HEK293T (cell line): ENCODE results near the gene L3MBTL3.
A peak's percentile ranks its signal among the peaks of the same experiment; 100 is the strongest.

ENCODE experiments used
- CTCF ChIA-PET: fragments of 350-600 bp; formaldehyde crosslinking; extraction: SDS; loops from one replicate; lab custom pipeline; 2021; ENCODE audit warnings: antibody characterized with exemption, inconsistent platforms; lab: Yijun Ruan, JAX
- POLR2A ChIA-PET: fragments of 350-600 bp; formaldehyde crosslinking; extraction: SDS; loops from one replicate; lab custom pipeline; 2020; ENCODE audit warnings: antibody characterized with exemption, inconsistent platforms; lab: Yijun Ruan, JAX
- DNase-seq: peaks from one replicate; pipeline ENCODE4 v3.0.0; 2012; ENCODE audit warnings: mixed read lengths; ENCODE audit errors: extremely low spot score
- ARNT ChIP-seq: fragments of 450-650 bp; IDR thresholded peaks from 2 replicates; pipeline ENCODE4 v1.6.1; 2017; ENCODE audit warnings: mild to moderate bottlenecking
- BHLHE40 ChIP-seq: fragments of 450-650 bp; IDR thresholded peaks from 2 replicates; pipeline ENCODE4 v1.6.1; 2016; ENCODE audit warnings: mild to moderate bottlenecking, moderate library complexity, borderline replicate concordance
- CTBP1 ChIP-seq: fragments of 450-650 bp; IDR thresholded peaks from 2 replicates; pipeline ENCODE4 v1.6.1; 2016; ENCODE audit warnings: borderline replicate concordance
- ELF4 ChIP-seq: fragments of 450-650 bp; IDR thresholded peaks from 2 replicates; pipeline ENCODE4 v1.6.1; 2017; ENCODE audit warnings: antibody characterized with exemption
- FOXA1 ChIP-seq: fragments of 450-650 bp; IDR thresholded peaks from 2 replicates; pipeline ENCODE4 v1.6.1; 2016; ENCODE audit warnings: mild to moderate bottlenecking
- FOXK2 ChIP-seq: fragments of 450-650 bp; IDR thresholded peaks from 2 replicates; pipeline ENCODE4 v1.6.1; 2016; ENCODE audit warnings: mild to moderate bottlenecking
- FOXM1 ChIP-seq: fragments of 450-650 bp; IDR thresholded peaks from 2 replicates; pipeline ENCODE4 v1.6.1; 2017; ENCODE audit warnings: mild to moderate bottlenecking, borderline replicate concordance
- HDGF ChIP-seq: fragments of 450-650 bp; IDR thresholded peaks from 2 replicates; pipeline ENCODE4 v1.6.1; 2017; ENCODE audit warnings: antibody characterized with exemption, borderline replicate concordance
- L3MBTL2 ChIP-seq: fragments of 450-650 bp; conservative IDR thresholded peaks from 2 replicates; pipeline ENCODE4 v1.6.1; 2016; ENCODE audit warnings: mild to moderate bottlenecking
- LEF1 ChIP-seq: fragments of 450-650 bp; IDR thresholded peaks from 2 replicates; pipeline ENCODE4 v1.6.1; 2017; ENCODE audit warnings: mild to moderate bottlenecking, borderline replicate concordance
- NFRKB ChIP-seq: fragments of 450-650 bp; IDR thresholded peaks from 2 replicates; pipeline ENCODE4 v1.6.1; 2016; ENCODE audit warnings: mild to moderate bottlenecking, moderate library complexity
- SP1 ChIP-seq: fragments of 450-650 bp; IDR thresholded peaks from 2 replicates; pipeline ENCODE4 v1.6.1; 2017
- SUZ12 ChIP-seq: fragments of 450-650 bp; IDR thresholded peaks from 2 replicates; pipeline ENCODE4 v1.6.1; 2016; ENCODE audit warnings: mild to moderate bottlenecking
- TARDBP ChIP-seq: fragments of 450-650 bp; IDR thresholded peaks from 2 replicates; pipeline ENCODE4 v1.6.1; 2016
- ZNF384 ChIP-seq: fragments of 450-650 bp; IDR thresholded peaks from 2 replicates; pipeline ENCODE4 v1.6.1; 2016
- TF ChIP-seq, protein P1 (sequence below): fragments of 450-650 bp; IDR thresholded peaks from 2 replicates; pipeline ENCODE4 v1.6.1; 2016

The L3MBTL3 gene

DNA sequence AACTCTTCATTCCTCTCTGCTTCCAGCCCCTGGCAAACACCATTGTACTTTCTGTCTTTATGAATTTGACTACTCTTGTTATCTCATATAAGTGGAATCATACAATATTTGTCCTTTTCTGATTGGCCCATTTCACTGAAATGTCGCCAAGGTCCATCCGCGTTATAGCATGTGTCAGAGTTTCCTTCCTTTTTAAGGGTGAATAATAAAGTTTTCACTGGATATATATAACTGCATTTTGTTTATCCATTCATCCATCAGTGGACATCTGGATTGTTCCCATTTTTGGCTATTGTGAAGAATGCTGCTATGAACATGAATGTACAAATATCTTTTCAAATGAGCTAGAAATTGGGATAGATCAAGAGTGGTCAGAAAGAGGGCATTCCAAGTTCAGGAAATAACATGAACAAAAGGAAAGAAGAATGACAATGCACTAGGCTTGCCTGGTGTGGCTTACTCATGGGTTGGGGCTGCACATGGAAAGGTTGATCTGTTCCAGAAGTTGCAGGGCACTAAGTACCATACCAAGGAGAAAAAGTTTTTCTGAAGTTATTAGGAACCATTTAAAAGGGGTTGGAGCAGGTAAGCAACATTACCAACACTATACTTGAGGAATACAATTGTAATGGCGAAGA lies 10.0 kb upstream of the L3MBTL3 start:
- DNase-seq = no peak
- CTCF ChIA-PET = no interaction called here
- TF ChIP-seq ELF4 (no peak), HDGF (no peak), NFRKB (no peak), SUZ12 (no peak), CTBP1 (no peak), FOXK2 (no peak), ARNT (no peak), FOXA1 (no peak), BHLHE40 (no peak), TARDBP (no peak), ZNF384 (no peak), L3MBTL2 (no peak), SP1 (no peak), LEF1 (no peak), FOXM1 (no peak)
- TF ChIP-seq, protein P1, sequence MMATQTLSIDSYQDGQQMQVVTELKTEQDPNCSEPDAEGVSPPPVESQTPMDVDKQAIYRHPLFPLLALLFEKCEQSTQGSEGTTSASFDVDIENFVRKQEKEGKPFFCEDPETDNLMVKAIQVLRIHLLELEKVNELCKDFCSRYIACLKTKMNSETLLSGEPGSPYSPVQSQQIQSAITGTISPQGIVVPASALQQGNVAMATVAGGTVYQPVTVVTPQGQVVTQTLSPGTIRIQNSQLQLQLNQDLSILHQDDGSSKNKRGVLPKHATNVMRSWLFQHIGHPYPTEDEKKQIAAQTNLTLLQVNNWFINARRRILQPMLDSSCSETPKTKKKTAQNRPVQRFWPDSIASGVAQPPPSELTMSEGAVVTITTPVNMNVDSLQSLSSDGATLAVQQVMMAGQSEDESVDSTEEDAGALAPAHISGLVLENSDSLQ = no peak
- POLR2A ChIA-PET = no interaction called here

DNA sequence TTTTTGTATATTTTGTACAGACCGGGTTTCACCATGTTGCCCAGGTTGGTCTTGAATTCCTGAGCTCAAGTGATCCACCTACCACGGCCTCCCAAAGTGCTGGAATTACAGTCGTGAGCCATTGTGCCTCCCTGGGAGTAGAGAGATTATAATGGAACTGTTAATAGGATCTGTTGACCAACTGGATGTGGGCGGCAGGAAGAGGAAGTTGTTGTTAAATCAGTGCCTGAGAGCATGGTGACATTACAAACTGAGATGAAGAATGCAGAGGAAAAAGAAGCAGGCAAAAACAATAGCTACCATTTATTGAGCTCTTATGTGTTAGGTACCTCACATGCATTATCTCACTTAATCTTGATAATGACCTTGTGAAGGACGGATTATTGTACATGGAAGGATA lies 9.2 kb upstream of the L3MBTL3 start:
- ChIA-PET CTCF (interaction anchor here (0.7 kb wide), 1 partner anchor 1142 kb away, joined by 3 read pairs; no protein-coding TSS in a partner anchor), POLR2A (no interaction called here)
- TF ChIP-seq ZNF384 (no peak), FOXK2 (no peak), FOXA1 (no peak), ELF4 (no peak), CTBP1 (no peak), ARNT (no peak), TARDBP (no peak), BHLHE40 (no peak), NFRKB (no peak), SUZ12 (no peak), FOXM1 (no peak), L3MBTL2 (no peak), HDGF (no peak), SP1 (no peak), LEF1 (no peak)
- TF ChIP-seq, protein P1 = no peak
- DNase-seq = no peak

DNA sequence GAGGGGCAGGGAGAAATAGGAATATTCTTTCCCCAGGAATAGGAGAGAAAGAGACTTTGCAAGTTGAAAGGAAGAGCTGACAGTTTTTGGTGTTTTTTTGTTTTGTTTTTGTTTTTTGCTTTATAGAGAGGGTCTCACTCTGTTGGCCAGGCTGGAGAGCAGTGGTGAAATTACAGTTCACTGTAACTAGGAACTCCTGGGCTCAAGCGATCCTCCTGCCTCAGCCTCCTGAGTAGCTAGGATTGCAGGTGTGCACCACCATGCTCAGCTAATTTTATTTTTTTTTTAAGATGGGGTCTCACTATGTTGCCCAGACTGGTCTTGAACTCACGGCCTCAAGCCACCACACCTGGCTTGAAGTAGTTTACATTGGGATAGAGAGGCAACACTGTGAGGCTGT lies 8.0 kb upstream of the L3MBTL3 start:
- POLR2A ChIA-PET = no interaction called here
- CTCF ChIA-PET = no interaction called here
- TF ChIP-seq FOXK2 (no peak), LEF1 (no peak), L3MBTL2 (no peak), FOXA1 (no peak), CTBP1 (no peak), ELF4 (no peak), TARDBP (no peak)
- DNase-seq = no peak

DNA sequence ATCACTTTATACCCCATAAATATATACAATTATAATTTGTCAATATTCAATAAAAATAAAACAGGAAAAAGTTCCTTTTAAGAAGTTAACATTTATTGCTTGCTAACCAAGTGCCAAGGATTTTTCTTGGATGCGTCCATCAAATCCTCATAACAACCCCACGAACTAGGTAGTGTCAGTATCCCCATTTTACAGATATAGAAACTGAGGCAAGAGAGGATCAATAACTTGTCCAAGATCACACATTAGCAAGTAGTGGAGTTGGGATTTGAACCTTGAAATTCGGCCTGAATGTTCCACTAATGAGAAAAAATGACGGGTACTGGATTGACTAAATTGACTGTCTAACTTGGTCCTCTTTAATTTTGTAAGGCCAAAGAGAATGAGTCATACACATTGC lies 5.7 kb upstream of the L3MBTL3 start:
- ChIA-PET POLR2A (no interaction called here), CTCF (interaction anchor here (0.7 kb wide), 1 partner anchor 9 kb away, joined by 3 read pairs; no protein-coding TSS in a partner anchor)
- TF ChIP-seq BHLHE40 (no peak), CTBP1 (no peak), NFRKB (no peak)
- DNase-seq = no peak

DNA sequence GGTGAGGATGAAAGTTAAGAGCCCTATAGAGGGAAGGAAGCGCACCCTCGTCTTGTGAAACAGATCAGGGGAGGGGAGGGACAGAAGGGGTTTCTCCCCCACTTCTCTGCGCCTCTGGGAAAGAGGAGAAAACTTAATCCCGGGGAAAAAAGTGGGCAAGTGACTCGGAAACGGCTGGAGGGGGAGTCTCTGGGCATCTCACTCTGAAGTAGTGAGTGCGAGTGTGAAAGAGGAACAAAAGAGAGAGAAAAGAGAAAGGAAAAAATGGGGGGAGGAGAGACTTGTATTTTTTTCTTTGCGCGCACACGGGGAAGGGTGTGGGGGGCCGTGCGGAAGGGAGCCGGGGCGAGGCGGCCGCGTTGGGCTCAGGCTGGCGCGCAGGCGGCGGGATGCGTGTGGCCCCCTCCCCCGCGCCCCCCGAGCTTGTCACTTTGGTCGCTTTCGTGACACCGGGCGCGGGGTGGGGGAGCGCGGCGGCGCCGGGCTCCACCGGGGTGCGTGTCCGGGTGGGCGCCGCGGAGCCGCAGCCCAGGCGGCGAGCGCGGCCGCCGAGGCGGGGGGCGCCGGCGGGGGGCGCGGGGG lies 454 bp downstream of the L3MBTL3 start:
- CTCF ChIA-PET = interaction anchor here (1.2 kb wide), 1 partner anchor 421 kb away, joined by 5 read pairs; no protein-coding TSS in a partner anchor

More for the DNA sequence above, 454 bp downstream of the L3MBTL3 start:
- POLR2A ChIA-PET = no interaction called here
- TF ChIP-seq FOXK2 = no peak
- TF ChIP-seq HDGF = no peak
- no peak for TF ChIP-seq TARDBP
- no peak for TF ChIP-seq NFRKB
- TF ChIP-seq L3MBTL2 = no peak
- no peak for TF ChIP-seq LEF1
- no peak for TF ChIP-seq ELF4
- TF ChIP-seq BHLHE40 = no peak
- no peak; the same call in 1 of the 2 replicates for TF ChIP-seq ZNF384
- TF ChIP-seq, protein P1 = no peak
- no peak for TF ChIP-seq FOXA1
- TF ChIP-seq FOXM1 = no peak
- no peak for TF ChIP-seq SP1
- no peak for TF ChIP-seq CTBP1
- TF ChIP-seq ARNT = no peak
- no peak for TF ChIP-seq SUZ12
- DNase-seq = peak; percentile 28
